Endothelial cell of umbilical vein (primary cell): ENCODE measurements around the gene RAI1. TPM values are rescaled to one million over a fixed set of nuclear protein-coding genes. Genes with fewer than 3 reads are reported as not detected.

ENCODE experiments used
- microRNA counts: library from miRNA; unstranded; fragments of <30 nt; microRNA quantifications from one replicate; lab custom pipeline; 2016
- microRNA-seq: library from miRNA; unstranded; fragments of <30 nt; microRNA quantifications from one replicate; pipeline ENCODE4 v1.2.0, GENCODE V29; 2021; ENCODE audit warnings: borderline number of aligned reads, borderline replicate concordance
- polyA plus RNA-seq, 4 experiments: library from polyadenylated mRNA; depleted of rRNA in 3 of 4; stranded (reverse) in 3 of 4; unstranded in 1 of 4; fragments of >200 nt; gene quantifications; 2 replicates each; pipeline versions ENCODE4 v1.2.1 to v1.2.3, GENCODE V29; 2011 to 2012; ENCODE audit warnings: missing spikeins in 1 of 4
- small RNA-seq: library from RNA; depleted of rRNA; stranded (forward); fragments of <200 nt; gene quantifications from one replicate; pipeline ENCODE3, GENCODE V24; 2012; ENCODE audit warnings: low replicate concordance, low read depth; ENCODE audit not compliant: insufficient read depth, insufficient read length
- total RNA-seq: library from RNA; stranded (reverse); gene quantifications from 2 replicates; pipeline ENCODE4 v1.2.3, GENCODE V29; 2021

RAI1 gene
- total and polyA plus RNA-seq, 2 donors (not counting 3 experiments of a cell fraction or from before 2014, with no cell fraction given): 7.8 to 43.3 TPM

MicroRNAs within 50 kb of the gene (microRNA counts, 767-probe panel; counts per million panel counts)
- 723 counts per million, percentile 96 among the panel's probes with 10 or more counts for microRNA hsa-miR-33b-5p (lab: Ali Mortazavi, UCI)

Small RNA genes lying within 50 kb of the gene (microRNA-seq; reads per million reads assigned to microRNA genes)
- gene MIR33B: 172 reads per million, percentile 63 among the genes with 10 or more reads in this experiment
- gene MIR6777: not detected

Small RNA genes lying within 50 kb of the gene (small RNA-seq; reads per million reads assigned to genes)
- gene MIR33B: not detected
- gene MIR6777: not detected
- not detected for gene RF02177
- not detected for gene RF02178

Other genes with a start within 250 kb of the RAI1 start
- 13.6 and 15.1 TPM in 2 replicates for gene MED9, start 204.5 kb upstream of the RAI1 start, total RNA-seq
- 16.3 and 18.2 TPM in 2 replicates for gene MED9, start 204.5 kb upstream of the RAI1 start, polyA plus RNA-seq
- 15.7 and 21.3 TPM in 2 replicates for gene RASD1, start 185.1 kb upstream of the RAI1 start, total RNA-seq
- 4.2 and 8.4 TPM in 2 replicates for gene RASD1, start 185.1 kb upstream of the RAI1 start, polyA plus RNA-seq
- 35.1 and 37.2 TPM in 2 replicates for gene PEMT, start 89.8 kb upstream of the RAI1 start, total RNA-seq
- gene PEMT, start 89.8 kb upstream of the RAI1 start, polyA plus RNA-seq: 58.4 and 72.7 TPM in 2 replicates
- 109 and 117 TPM in 2 replicates for gene SREBF1, start 155.5 kb downstream of the RAI1 start, total RNA-seq
- 50.4 and 66.3 TPM in 2 replicates for gene SREBF1, start 155.5 kb downstream of the RAI1 start, polyA plus RNA-seq